NCI-H2171 (cell line): Measurements from ENCODE around the gene BLTP3B.

ENCODE experiments used
- DNase-seq: peaks from one replicate; lab custom pipeline; 2025; lab: John Stamatoyannopoulos, UW

The BLTP3B gene

DNA sequence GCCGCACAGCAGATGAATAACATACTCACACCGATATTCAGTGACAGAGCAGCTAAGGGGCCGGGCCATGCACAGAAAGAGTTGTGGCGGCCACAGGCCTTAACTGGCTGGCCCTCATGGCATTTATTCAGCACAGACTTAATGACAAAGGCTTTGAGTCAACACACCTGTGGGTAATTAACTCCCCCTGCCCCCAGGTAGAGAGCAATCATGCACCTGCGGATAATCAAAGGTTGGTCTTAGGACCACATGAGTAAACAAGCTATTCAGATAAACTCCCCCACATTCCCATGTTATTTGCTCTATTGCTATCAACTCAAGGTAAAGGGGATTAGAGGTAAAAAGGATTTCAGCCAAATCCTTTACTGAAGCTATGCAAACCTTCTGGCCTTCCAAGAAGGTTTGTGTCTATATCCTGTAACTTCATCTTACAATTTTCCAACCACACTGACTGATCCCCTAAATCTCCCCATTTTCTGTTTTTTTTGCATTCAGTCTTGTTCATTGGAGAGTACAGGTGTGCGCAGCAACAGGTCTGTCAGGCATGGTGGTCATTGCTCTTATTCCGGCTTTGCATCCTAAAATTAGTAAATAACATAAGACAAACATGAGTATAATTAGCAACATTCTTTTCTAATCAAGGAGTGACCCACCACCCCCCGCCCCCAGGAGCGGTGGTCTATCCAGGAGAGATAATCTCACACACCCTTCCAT is 16.9 kb upstream of the BLTP3B start:
- no peak for DNase-seq

DNA sequence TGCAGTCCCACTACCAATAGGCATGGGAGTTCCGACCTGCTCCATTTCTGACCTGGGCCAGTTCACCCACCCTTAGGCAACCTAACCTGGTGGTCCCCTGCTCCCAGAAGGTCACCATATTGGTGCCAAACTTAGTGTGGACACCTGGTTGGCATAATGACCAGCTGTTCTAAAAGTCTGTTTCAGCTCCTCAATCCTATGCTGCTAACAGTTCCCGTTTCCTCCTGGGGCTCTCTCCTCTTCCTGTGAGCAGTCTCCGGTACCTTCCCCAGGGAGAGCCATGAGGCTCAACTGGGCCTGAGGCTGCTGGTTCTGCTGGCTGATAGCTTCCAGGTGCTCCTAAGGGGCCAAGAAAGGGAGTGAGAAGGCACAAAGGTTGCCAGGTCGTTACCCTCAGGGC is 15.9 kb upstream of the BLTP3B start:
- no peak for DNase-seq

DNA sequence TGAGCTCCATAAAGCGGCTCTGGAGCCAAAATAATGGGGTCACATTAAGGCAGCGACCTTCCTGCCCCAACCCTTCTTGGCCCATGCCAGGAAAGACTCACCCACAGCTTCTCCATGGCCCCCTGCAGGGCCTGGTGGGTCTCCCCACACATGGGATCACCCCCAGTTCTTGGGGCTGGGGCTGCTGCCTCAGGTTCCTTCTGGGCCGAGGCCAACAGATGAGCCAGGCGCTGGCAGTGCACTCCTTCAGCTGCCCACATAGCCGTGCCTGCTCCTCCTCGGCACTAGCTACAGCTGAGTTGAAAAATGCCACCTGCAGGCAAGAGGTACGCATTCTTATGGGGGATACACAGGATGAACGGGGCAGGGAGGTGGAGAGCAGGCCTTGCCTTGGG is 14.8 kb upstream of the BLTP3B start:
- no peak for DNase-seq

DNA sequence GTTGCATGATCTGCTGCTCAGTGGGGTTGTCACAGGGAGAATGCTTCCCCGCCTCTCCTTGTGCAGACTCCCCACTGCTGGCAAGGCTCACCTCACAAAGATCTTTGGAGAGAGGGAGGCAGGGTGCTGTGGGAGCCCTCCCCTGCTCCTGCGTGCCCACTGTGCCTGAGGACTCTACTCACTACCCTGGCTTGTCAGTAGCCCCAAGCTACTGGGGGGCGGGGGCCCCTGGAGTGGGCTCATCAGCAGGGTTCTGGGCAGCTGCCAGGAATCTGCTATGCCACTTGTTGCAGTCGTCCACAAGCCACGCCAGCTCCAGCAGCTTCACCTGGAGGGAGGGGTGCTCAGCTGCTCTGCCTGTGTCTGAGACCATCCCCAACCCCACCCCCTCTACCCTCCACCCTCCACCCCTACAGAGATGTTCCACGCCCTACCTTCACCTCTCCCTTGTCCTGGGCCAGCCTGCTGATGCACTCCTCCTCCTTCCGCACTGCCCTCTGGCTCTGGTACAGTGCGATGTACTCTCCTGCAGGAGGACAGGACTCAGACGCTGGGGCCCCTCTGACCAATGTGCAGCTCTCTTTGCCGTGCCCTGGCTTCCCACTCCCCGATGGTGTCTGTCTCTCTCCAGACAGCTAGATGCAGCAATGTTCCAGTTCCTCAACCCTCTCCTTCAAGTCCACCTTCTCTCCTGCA is 14.2 kb upstream of the BLTP3B start:
- no peak for DNase-seq

DNA sequence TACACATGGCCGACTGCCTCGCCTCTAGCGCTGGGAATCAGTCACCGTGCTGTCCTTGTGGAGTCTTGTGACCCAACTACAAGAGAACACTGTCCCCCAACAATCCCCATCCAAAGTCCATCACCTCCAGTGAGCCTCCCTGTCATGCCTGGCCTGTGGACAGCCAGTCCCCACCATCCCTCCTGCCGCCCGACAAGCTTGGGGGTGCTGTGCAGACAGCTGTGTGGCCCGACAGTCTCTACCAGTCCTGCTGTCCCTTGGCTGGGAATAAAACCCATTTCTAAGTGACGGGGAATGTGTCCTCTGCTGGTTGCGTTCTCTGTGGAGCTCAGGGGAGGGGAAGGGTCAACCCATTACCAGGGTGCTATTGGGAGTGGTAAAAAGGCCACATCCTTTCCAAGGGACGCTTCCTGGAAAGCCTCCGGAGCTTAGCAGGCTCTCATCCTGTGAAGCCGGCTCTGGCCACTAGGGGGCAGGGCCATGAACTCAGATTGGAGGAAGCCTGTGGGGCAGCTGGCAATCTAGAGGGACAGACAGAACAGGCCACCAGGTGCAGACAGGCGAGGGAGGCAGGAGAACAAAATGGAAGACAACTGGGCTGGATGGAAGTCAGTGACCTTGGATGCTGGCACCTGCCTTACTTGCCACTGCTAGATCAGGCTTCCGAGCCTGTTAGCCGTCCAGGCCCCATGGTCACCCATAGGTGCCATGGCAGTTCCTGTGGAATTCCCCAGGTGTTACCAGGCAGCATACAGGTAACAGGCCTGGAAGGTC is 12.0 kb upstream of the BLTP3B start:
- DNase-seq = no peak

DNA sequence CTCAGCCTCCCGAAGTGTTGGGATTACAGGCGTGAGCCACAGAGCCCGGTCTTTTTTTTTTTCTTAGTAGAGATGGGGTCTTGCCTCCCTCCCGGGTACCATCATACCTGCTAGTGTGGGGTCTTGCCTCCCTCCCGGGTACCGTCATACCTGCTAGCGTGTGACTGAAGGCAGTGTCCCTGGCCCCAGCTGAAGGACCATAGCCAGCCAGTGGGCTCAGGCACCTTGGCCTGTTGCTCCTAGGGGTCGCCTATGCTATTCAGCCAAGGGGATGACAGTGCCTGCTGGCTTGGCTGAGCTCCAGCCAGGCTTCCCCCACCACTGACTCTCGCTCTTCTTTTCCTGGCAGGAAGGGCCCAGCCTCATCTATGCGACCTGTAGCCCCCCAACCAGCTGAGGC is 10.5 kb upstream of the BLTP3B start:
- DNase-seq = no peak

DNA sequence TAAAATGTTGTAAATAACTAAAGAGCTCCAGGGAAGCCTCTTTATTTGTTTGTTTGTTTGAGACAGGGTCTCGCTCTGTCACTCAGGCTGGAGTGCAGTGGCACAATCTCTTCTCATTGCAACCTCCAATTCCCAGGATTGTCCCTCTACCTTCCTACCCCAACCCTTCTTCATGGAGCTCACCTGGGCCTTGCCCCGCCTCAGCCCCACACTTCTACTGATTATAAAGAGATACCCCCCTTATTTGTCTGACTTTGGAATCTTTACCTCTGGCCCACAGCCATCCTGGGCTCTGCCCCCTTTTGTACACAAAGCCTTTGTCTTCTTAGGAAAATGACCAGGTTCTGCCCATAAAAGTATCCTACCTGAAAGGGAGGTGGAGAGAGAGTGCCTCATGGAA is 9.1 kb upstream of the BLTP3B start:
- DNase-seq = no peak

DNA sequence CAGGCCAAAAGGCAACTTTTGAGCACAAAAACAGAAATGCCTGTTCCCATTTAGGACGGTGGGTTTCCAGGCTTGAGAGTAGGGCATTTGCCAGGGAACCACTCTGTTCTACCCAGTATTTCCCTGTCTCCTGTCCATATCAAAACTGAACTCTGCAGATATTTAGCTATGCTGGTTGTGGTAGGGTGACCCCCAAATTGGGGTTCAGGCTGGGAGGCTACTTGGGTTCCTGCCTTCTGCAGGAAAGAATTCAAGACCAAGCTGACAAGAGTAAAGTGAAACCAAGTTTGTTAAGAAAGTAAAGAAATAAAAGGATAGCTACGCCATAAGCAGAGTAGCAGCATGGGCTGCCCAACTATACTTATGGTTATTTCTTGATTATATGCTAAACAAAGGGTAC is 3.6 kb upstream of the BLTP3B start:
- no peak for DNase-seq

DNA sequence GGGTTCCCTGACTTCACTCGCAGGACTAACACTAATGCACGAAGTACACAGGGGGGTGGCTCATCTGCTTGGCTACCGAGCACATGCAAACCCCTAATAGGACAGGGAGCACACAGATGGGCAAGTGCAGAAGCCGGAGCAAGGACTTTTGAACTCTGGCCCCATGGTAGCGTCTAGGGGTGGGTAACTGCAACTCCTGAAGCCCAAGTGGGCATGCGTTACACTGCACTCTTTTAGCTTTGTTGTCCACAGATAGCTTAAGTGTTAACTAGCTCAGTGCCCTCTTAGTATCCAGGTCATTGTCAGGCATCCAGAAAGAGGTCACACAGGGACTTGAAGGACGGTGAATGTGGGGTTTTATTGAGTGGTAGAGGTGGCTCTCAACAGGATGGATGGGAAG is 3.0 kb upstream of the BLTP3B start:
- DNase-seq = no peak

DNA sequence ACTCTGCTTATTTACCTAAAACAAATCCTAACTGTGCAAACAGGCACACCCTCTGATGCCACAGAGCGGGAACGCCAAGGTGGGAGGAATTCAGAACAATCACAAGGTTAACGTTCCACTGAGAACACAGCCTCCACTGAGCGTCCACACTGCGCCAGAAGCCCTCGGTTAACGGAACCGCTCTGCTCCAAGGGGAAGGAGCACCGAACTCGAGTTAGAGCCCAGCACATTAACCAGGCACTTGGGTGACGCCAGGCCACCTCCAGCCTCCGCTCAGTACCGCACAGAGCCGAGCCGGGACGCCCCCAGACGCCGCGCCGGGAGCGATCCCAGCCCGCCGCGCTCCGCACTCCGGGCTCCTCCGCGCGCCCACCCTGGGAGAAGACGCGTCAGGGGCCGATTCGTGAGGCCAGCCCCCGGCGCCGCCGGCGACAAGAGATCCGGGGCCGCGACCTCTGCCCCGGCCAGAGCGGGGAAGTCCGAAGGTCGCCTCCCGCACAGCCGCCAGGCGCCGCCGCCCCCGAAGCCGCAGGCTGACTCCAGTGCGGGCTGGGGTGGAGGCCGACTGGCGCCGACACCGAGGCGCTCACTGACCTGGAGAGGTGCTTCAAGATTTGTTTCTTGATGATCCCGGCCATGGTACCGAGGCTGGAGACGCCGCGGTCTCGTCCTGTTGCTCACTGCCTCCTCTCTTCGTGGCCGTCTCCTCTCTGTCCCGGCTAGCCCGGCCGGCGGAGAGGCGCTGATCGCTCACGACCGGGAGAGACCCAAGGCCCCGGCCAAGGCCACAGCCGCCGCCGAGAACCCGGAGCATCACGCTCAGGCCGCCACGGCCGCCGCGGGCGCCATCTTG is 450 bp downstream of the BLTP3B start:
- peak; percentile 40 for DNase-seq

DNA sequence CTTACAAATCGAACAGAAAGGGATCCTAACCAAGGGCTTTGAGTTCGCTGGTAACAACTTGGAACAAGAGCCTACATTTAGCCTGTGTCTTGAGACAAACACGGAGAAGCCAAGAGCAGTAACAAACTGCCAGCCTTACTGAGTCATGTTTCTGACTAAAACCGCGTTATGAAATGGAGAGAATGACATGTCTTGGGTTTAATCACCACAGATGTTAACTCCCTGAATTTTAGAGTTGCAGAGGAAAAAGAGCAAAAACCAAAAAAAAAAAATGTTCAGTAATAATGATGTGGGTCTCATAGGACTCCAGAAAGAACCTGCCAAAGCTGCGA is 1.0 kb downstream of the BLTP3B start:
- DNase-seq = no peak

DNA sequence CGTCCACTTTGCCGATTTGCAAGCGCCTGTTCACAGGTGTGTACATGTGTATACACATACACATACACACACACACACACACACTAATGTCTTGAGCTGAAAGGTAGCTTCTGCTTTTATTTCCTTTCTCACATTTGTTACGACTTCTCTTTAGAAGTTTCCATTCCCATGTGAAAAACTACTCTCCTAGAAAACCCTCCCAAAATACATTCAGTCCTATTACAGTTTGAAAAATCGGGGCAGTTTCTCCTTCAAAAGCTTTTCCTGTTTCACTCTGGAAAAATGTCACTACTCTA is 3.9 kb downstream of the BLTP3B start:
- no peak for DNase-seq

DNA sequence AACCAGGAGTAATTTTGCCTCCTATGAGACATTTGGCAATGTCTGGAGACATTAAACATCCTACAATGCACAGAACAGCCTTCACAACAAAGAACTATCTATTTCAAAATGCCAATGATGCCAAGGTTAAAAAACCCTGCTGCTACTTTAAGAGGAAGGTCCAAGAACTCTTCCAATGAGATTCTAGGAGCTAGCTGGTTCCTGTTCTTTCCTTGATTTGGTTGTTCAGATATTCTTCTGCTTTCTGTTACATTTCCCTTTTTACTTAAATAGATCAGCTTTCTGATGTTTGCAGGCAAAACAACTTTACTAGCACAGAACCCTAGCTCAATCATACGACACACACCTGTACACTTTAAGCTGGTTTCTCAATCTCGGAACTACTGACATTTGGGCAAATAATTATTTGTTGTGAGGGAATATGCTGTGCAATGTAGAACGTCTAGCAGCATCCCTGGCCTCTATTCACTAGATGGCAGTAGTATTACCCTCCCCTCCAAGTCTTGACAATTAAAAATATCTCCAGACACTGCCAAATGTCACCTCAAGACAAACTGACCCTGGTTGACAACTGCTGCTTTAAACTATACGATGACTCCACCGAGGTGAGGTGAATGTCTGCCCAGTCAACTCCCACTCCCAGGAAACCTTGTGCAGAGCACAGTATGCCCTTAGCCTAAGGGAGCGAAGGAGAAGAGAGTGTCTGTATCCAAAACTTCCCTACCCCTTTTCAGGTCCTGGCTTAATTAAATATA is 4.4 kb downstream of the BLTP3B start:
- DNase-seq = no peak

DNA sequence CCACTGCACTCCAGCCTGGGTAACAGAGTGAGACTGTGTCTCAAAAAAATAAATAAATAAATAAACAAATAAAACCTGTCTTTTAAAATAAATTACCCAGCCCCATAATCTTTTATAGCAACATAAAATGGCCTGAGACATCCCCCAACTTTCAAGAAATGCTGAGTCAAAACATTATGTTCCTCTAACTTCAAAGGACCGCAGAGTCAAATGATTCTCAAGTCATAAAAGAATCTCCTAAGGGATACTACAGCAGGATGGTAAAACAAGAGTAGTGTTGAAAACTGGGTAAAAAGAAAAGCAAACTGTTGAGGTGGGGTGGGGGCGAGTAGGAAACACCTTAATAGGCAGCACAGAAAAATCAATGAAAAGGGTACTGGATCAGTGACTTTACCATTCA is 9.5 kb downstream of the BLTP3B start:
- no peak for DNase-seq

DNA sequence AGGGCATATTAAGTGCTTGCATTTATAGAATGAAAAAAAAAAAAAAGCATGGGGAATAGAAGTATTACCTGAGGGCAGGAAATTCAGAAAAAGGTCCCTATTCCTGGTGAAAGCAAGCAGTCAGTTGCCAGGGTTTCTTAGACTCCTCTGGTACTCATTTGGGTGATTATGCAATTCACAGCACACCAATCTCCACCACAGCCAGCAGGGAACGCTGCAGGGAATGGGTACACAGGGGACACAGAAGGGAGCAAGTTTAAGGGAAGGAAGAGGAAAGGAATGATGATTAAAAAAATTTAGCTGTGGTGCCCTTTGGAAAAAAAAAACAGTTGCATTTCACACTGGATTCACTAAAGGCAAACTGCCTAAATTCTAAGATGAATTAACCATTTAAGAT is 14.2 kb downstream of the BLTP3B start:
- no peak for DNase-seq

DNA sequence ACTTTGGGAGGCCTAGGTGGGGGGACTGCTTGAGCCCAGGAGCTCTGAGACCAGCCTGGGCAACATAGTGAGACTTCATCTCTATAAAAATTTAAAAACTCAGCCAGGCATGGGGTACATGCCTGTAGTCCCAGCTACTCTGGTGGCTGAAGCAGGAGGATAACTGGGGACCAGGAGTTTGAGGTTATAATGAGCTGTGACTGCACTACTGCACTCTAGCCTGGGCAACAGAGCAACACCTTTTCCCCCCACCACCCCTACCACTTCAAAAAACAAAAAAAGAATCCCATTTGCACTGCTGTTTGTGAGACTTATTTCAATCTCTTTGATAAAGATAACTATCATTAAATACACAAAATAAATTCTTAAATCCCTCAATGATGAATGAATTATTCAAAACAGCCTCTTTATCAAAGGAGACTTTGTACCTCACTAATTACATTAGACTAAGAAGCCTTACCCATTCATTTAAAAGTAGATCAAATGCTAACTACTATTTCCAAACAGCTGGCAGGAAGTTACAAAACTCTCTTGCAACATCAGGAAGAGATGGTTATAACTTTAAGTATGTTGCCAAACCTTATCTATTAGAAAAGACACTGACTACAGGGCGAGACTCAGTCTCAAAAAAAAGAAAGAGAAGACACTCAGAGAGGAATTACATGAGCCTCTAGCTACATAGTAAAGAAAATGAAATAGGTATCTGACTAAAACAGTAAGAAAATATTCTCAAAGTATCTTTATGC is 14.7 kb downstream of the BLTP3B start:
- no peak for DNase-seq

DNA sequence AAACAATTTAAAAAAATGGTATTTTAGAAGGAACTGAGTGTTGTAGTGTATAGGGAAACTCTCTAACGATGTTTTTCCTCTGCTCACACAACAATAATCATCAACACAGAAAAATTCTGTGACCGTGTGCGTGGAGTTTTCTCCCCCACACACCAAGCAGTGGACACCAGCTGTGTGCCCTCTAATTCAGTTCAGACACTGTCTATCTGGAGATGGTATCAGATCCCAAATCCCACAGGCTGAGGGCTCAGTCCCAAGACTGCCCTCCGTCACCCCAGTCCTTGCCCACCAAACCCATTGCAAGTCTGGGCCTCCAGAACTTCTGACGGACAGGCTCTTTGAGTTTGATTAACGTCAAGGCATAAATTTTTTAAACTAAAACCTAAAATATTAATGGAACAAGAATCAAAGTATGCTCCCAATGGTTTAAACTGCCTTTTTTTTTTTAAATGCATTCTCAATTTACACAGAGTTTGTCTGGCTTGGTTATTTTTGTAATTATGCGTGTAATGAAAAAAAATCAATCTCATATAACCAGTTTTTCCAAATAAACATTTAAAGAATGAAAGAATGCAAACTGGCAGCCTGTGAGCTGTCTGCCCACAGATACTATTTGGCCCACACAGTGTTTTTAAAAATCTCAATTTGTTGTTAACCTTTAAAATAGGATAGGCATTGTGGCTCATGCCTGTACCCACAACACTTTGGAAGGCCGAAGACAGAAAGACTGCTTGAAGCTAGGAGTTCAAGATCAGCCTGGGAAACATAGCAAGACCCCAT is 19.2 kb downstream of the BLTP3B start:
- DNase-seq = no peak

DNA sequence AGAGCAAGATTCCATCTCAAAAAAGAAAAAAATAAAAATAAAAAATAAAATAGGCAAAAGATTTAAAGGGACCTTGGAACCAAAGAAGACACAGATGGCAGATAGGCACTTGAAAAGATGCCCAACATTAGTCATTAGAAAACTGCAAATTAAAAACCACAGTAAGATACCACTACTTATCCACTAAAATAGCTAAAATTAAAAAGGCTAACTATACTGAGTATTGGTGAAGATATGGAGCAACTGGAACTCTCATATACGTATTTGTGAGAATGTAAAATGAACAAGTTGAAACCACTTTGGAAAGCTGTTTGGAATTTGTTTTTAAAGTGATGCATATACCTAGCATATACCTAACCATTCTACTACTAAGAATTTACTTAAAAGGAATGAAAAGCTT is 22.3 kb downstream of the BLTP3B start:
- no peak for DNase-seq

DNA sequence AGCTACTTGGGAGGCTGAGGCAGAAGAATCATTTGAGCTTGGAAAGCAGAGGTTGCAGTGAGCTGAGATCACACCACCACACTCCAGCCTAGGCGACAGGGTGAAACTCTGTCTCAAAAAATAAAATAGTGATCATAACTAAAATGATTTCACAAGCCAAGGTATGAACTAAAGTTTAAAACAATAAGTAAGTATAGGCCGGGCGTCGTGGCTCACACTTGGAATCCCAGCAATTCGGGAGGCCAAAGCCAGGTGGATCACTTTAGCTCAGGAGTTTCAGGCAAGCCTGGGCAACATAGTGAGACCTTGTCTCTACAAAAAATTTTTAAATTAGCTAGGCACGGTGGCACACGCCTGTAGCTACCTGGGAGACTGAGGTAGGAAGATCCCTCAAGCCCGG is 27.4 kb downstream of the BLTP3B start:
- DNase-seq = no peak

DNA sequence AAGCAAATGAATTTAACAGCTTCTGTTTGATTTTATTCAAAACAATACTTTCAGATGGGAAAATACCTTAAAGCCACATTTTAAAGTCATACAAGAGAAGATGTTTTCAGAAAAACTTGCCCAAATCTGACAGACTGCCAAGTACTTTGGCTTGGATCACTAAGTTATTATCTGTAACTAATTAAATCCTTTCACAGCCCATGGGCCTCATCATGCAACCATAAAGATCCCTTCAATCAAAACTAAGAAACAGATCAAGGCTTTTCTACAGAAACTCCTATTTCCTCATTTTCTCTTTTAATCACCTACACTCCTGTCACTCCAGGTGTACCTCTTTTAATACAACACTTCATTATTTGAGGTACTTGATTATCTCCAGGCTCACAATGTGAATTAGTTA is 28.1 kb downstream of the BLTP3B start:
- DNase-seq = no peak
